Measurements from ENCODE around the gene SLC25A14. TPM values are rescaled to one million over a fixed set of nuclear protein-coding genes. Genes with fewer than 3 reads are reported as not detected.
"Not testable (repeated sequence)": the region's sequence is repeated elsewhere in the genome, so short reads cannot be mapped to it uniquely, and the experiment has no call there.

The SLC25A14 gene
- total RNA-seq, 3 donors from 2014 or later (not counting 1 experiment from before 2014, with no cell fraction given): 17.6 to 20.5 (median 19.0) TPM

DNA sequence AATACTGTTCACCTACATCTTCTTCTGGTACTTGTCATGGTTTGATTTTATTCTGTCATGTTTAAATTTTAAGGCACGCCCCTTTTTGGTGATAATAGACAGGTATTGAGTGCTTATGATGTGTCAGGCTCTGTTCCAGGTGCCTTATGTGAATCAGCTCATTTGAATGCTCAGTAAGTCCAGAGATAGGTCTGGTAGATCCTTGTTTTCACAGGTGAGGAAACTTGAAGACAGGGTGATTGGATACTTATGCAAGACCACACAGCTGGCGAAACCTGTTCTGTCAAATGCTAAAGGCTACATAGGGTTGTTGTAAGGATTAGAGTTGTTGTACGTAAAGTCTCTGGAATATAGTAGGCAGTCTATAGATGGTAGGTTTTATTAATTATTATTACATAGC lies 9.6 kb upstream of the SLC25A14 start:
- no peaks in the 10 kb centered on the region for H3K4me1 ChIP-seq (ENCODE audit: control insufficient read depth, insufficient read depth, low read length)
- H3K36me3 Mint-ChIP-seq: no peaks in the 10 kb centered on the region
- H3K4me1 Mint-ChIP-seq: no peaks in the 10 kb centered on the region
- no peaks in the 10 kb centered on the region for H3K36me3 ChIP-seq (ENCODE audit: control insufficient read depth, insufficient read depth, low read length)
- H3K9me3 Mint-ChIP-seq: no peaks in the 10 kb centered on the region
- no peak overlapping the region for H3K27ac ChIP-seq (ENCODE audit: low read length)
- TF ChIP-seq, protein P1, sequence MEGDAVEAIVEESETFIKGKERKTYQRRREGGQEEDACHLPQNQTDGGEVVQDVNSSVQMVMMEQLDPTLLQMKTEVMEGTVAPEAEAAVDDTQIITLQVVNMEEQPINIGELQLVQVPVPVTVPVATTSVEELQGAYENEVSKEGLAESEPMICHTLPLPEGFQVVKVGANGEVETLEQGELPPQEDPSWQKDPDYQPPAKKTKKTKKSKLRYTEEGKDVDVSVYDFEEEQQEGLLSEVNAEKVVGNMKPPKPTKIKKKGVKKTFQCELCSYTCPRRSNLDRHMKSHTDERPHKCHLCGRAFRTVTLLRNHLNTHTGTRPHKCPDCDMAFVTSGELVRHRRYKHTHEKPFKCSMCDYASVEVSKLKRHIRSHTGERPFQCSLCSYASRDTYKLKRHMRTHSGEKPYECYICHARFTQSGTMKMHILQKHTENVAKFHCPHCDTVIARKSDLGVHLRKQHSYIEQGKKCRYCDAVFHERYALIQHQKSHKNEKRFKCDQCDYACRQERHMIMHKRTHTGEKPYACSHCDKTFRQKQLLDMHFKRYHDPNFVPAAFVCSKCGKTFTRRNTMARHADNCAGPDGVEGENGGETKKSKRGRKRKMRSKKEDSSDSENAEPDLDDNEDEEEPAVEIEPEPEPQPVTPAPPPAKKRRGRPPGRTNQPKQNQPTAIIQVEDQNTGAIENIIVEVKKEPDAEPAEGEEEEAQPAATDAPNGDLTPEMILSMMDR (IDR thresholded peaks at IDR 0.05): no peak
- H3K4me3 Mint-ChIP-seq: no peak overlapping the region
- ATAC-seq (no peak), DNase-seq (no peak)
- intact Hi-C loops (cut with micrococcal nuclease): loop anchor here (2.0 kb wide), 1 partner anchor 587 kb away; no protein-coding TSS in a partner anchor
- no peaks in the 10 kb centered on the region for H3K27me3 ChIP-seq (ENCODE audit: control insufficient read depth, insufficient read depth, low read length)
- H3K9me3 ChIP-seq (ENCODE audit: control insufficient read depth, insufficient read depth, low read length): no peaks in the 10 kb centered on the region
- WGBS (ENCODE audit: insufficient coverage): 94% methylated on average over 2 of the region's 3 CpGs
- H3K4me3 ChIP-seq (ENCODE audit: low read length): no peak overlapping the region
- peaks cover 21 to 56% of the 10 kb centered on the region in 2 donors for H3K27me3 Mint-ChIP-seq (ENCODE audit: low read depth in 2 of 2)
- H3K27ac Mint-ChIP-seq: no peak overlapping the region

- intact Hi-C loops (cut with micrococcal nuclease): loop anchor here (2.0 kb wide), 1 partner anchor 586 kb away; no protein-coding TSS in a partner anchor
- H3K36me3 ChIP-seq (ENCODE audit: control insufficient read depth, insufficient read depth, low read length): no peaks in the 10 kb centered on the region
- TF ChIP-seq, protein P1 (IDR thresholded peaks at IDR 0.05): no peak
- no peaks in the 10 kb centered on the region for H3K27me3 ChIP-seq (ENCODE audit: control insufficient read depth, insufficient read depth, low read length)
- 14% methylated on average over 10 of the region's 10 CpGs for WGBS (ENCODE audit: insufficient coverage)
- Mint-ChIP-seq H3K9me3 (no peaks in the 10 kb centered on the region), H3K4me3 (no peak overlapping the region), H3K36me3 (no peaks in the 10 kb centered on the region), H3K27me3 (ENCODE audit: low read depth in 2 of 2) (peaks cover 24 to 51% of the 10 kb centered on the region in 2 donors), H3K4me1 (no peaks in the 10 kb centered on the region), H3K27ac (no peak overlapping the region)
- no peaks in the 10 kb centered on the region for H3K9me3 ChIP-seq (ENCODE audit: control insufficient read depth, insufficient read depth, low read length)
- DNase-seq (peak in 1 of 2 donors; percentile 52), ATAC-seq (peak in 1 of 3 donors; percentile 46)
- no peak overlapping the region for H3K27ac ChIP-seq (ENCODE audit: low read length)
- H3K4me1 ChIP-seq (ENCODE audit: control insufficient read depth, insufficient read depth, low read length): no peaks in the 10 kb centered on the region
- no peak overlapping the region for H3K4me3 ChIP-seq (ENCODE audit: low read length)
These were observed 9.0 kb upstream of the SLC25A14 start for GRCh38 chrX:130330706-130331105.

GRCh38 chrX:130336531-130336930 lies 3.2 kb upstream of the SLC25A14 start:
- no peak overlapping the region for H3K4me3 ChIP-seq (ENCODE audit: low read length)
- no peaks in the 10 kb centered on the region for H3K9me3 Mint-ChIP-seq
- H3K9me3 ChIP-seq (ENCODE audit: control insufficient read depth, insufficient read depth, low read length): no peaks in the 10 kb centered on the region
- TF ChIP-seq, protein P1 (IDR thresholded peaks at IDR 0.05): no peak
- no peaks in the 10 kb centered on the region for H3K27me3 ChIP-seq (ENCODE audit: control insufficient read depth, insufficient read depth, low read length)
- H3K4me1 Mint-ChIP-seq: peaks cover 8 to 23% of the 10 kb centered on the region in 2 donors
- H3K4me1 ChIP-seq (ENCODE audit: control insufficient read depth, insufficient read depth, low read length): peaks cover 7% of the 10 kb centered on the region
- WGBS (ENCODE audit: insufficient coverage): 84% methylated on average over 4 of the region's 4 CpGs
- H3K27me3 Mint-ChIP-seq (ENCODE audit: low read depth in 2 of 2): peaks cover 4 to 6% of the 10 kb centered on the region in 2 donors
- H3K27ac Mint-ChIP-seq: no peak overlapping the region
- H3K27ac ChIP-seq (ENCODE audit: low read length): no peak overlapping the region
- no peaks in the 10 kb centered on the region for H3K36me3 ChIP-seq (ENCODE audit: control insufficient read depth, insufficient read depth, low read length)
- ATAC-seq (no peak), DNase-seq (no peak)
- H3K36me3 Mint-ChIP-seq: no peaks in the 10 kb centered on the region
- no peak overlapping the region for H3K4me3 Mint-ChIP-seq
- intact Hi-C loops (cut with micrococcal nuclease): no loop called here

- not testable (repeated sequence) for H3K27ac ChIP-seq (ENCODE audit: low read length); H3K4me1 ChIP-seq (ENCODE audit: control insufficient read depth, insufficient read depth, low read length); H3K36me3 Mint-ChIP-seq; H3K4me3 ChIP-seq (ENCODE audit: low read length); H3K27me3 ChIP-seq (ENCODE audit: control insufficient read depth, insufficient read depth, low read length); H3K9me3 Mint-ChIP-seq; H3K9me3 ChIP-seq (ENCODE audit: control insufficient read depth, insufficient read depth, low read length); DNase-seq; ATAC-seq; H3K36me3 ChIP-seq (ENCODE audit: control insufficient read depth, insufficient read depth, low read length); H3K27me3 Mint-ChIP-seq (ENCODE audit: low read depth in 2 of 2)
- WGBS (ENCODE audit: insufficient coverage): 81% methylated on average over 8 of the region's 8 CpGs
- peaks cover 8 to 23% of the 10 kb centered on the region in 2 donors for H3K4me1 Mint-ChIP-seq
- peak overlapping the region; percentile 49 for H3K4me3 Mint-ChIP-seq
- intact Hi-C loops (cut with micrococcal nuclease): loop anchor here (1.0 kb wide), 1 partner anchor 71 kb away; the partner anchor contains the start of gene ZNF280C
- H3K27ac Mint-ChIP-seq: peak overlapping the region in 1 of 2 donors; percentile 92
These were observed 850 bp upstream of the SLC25A14 start for GRCh38 chrX:130338869-130339268.

Measured in natural killer cell (primary cell).